H1 (cell line): ENCODE measurements around the gene SFXN2.

ENCODE experiments used
- CEBPB ChIP-seq: IDR thresholded peaks from 2 replicates; pipeline ENCODE4 v1.6.1; 2012; ENCODE audit warnings: low read depth, low read length
- EGR1 ChIP-seq: IDR thresholded peaks from 2 replicates; pipeline ENCODE4 v1.6.1; 2011; ENCODE audit warnings: low read depth, low read length, borderline replicate concordance
- JUND ChIP-seq: IDR thresholded peaks from 2 replicates; pipeline ENCODE4 v1.6.1; 2011; ENCODE audit warnings: mild to moderate bottlenecking, improper control_type of control experiment, low read length
- POLR2AphosphoS5 ChIP-seq: IDR thresholded peaks from 2 replicates; pipeline ENCODE4 v1.6.1; 2011; ENCODE audit warnings: low read depth, low read length
- ZNF274 ChIP-seq: IDR thresholded peaks from 2 replicates; pipeline ENCODE4 v1.7.0; 2012; ENCODE audit warnings: low read length, borderline replicate concordance; ENCODE audit errors: extremely low read depth
- TF ChIP-seq, protein P1 (sequence below), 3 experiments: IDR thresholded peaks; 1 replicate in 2 of 3; 2 replicates in 1 of 3; pipeline versions ENCODE4 v1.5.1 to v1.6.1; 2011; ENCODE audit warnings: low read length in 3 of 3, mild to moderate bottlenecking in 3 of 3, inconsistent platforms in 2 of 3, low read depth in 1 of 3, moderate library complexity in 1 of 3; ENCODE audit not compliant: insufficient read depth in 1 of 3; ENCODE audit errors: control extremely low read depth in 1 of 3

DNA sequence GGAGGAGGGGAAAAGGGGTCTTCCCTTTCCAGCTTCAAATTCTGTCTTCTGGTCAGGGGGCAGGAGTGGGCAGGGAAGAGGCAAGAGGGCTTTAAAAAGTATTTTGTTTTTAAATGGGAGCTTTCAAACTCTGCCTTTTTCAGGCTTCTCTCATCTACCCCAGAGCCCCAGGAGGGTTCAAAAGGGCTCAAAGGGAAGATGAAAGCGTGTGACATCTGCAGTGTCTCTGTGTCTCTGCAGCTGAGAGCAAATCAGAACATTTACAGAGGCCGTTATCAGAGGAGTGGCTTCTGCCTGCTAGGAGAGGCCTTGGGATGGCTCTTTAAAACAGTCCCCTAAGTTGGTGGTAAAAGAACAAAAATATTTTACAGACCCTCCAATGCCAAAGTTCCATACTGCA lies 39.9 kb upstream of the SFXN2 start:
- TF ChIP-seq CEBPB (no peak), POLR2AphosphoS5 (no peak), EGR1 (no peak), JUND (no peak), ZNF274 (no peak)
- TF ChIP-seq, protein P1, sequence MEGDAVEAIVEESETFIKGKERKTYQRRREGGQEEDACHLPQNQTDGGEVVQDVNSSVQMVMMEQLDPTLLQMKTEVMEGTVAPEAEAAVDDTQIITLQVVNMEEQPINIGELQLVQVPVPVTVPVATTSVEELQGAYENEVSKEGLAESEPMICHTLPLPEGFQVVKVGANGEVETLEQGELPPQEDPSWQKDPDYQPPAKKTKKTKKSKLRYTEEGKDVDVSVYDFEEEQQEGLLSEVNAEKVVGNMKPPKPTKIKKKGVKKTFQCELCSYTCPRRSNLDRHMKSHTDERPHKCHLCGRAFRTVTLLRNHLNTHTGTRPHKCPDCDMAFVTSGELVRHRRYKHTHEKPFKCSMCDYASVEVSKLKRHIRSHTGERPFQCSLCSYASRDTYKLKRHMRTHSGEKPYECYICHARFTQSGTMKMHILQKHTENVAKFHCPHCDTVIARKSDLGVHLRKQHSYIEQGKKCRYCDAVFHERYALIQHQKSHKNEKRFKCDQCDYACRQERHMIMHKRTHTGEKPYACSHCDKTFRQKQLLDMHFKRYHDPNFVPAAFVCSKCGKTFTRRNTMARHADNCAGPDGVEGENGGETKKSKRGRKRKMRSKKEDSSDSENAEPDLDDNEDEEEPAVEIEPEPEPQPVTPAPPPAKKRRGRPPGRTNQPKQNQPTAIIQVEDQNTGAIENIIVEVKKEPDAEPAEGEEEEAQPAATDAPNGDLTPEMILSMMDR (IDR thresholded peaks at IDR 0.05; ENCODE audit: control extremely low read depth in 1 of 3, insufficient read depth in 1 of 3, low read depth in 1 of 3, low read length in 3 of 3): no peak
